ENCODE results near the gene NCDN.

Gene NCDN

DNA sequence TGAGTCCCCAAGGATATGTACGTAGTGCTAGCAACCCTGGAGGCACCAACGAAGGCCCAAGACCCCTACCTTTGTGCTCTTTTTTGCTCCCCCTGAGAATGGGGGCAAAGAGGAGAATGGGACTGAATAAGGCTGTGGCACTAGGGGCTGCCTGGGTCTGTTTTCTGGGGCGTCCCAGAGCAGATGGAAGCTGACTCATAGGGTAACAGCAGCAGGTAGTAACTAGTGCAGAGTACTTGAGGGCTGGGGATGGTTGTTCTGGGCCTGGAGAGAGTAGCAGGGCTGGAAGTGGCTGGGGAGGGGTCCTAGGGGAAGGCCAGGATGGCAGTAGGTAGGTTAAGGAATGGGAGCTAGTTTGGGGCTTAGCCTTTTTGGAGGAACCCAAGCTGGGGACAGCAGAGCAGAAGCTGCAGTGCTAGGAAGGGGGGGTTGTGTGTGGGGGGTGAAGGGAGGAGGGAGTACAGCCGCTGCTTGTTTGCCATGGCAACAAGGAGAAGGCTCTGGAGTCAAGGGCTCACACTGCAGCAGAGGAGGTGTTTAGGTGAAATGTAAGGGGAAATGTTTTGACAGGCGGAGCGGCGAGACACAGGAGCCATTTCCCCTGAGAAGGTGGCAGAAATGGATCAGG lies 1.8 kb downstream of the NCDN start:
- TF ChIP-seq, protein P1, sequence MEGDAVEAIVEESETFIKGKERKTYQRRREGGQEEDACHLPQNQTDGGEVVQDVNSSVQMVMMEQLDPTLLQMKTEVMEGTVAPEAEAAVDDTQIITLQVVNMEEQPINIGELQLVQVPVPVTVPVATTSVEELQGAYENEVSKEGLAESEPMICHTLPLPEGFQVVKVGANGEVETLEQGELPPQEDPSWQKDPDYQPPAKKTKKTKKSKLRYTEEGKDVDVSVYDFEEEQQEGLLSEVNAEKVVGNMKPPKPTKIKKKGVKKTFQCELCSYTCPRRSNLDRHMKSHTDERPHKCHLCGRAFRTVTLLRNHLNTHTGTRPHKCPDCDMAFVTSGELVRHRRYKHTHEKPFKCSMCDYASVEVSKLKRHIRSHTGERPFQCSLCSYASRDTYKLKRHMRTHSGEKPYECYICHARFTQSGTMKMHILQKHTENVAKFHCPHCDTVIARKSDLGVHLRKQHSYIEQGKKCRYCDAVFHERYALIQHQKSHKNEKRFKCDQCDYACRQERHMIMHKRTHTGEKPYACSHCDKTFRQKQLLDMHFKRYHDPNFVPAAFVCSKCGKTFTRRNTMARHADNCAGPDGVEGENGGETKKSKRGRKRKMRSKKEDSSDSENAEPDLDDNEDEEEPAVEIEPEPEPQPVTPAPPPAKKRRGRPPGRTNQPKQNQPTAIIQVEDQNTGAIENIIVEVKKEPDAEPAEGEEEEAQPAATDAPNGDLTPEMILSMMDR (IDR thresholded peaks at IDR 0.05; ENCODE audit: low read depth, low read length), result no peak
- no peak overlapping the region; the same call in 1 of the 2 replicates for H3K4me3 ChIP-seq (ENCODE audit: low read depth, low read length)

DNA sequence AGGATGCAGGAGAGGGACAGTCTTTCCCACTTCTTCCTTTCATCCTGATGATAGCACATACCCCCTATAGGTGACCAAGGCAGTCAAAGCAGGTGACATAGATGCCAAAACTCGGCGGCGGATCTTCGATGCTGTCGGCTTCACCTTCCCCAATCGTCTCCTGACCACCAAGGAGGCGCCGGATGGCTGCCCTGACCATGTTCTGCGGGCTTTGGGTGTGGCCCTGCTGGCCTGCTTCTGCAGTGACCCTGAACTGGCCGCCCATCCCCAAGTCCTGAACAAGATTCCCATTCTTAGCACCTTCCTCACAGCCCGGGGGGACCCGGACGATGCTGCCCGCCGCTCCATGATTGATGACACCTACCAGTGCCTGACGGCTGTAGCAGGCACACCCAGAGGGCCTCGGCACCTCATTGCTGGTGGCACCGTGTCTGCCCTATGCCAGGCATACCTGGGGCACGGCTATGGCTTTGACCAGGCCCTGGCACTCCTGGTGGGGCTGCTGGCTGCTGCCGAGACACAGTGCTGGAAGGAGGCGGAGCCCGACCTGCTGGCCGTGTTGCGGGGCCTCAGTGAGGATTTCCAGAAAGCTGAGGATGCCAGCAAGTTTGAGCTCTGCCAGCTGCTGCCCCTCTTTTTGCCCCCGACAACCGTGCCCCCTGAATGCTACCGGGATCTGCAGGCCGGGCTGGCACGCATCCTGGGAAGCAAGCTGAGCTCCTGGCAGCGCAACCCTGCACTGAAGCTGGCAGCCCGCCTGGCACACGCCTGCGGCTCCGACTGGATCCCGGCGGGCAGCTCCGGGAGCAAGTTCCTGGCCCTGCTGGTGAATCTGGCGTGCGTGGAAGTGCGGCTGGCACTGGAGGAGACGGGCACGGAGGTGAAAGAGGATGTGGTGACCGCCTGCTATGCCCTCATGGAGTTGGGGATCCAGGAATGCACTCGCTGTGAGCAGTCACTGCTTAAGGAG lies 2.9 kb downstream of the NCDN start:
- TF ChIP-seq, protein P1 (IDR thresholded peaks at IDR 0.05; ENCODE audit: low read depth, low read length), result no peak
- no peak overlapping the region for H3K4me3 ChIP-seq (ENCODE audit: low read depth, low read length)

DNA sequence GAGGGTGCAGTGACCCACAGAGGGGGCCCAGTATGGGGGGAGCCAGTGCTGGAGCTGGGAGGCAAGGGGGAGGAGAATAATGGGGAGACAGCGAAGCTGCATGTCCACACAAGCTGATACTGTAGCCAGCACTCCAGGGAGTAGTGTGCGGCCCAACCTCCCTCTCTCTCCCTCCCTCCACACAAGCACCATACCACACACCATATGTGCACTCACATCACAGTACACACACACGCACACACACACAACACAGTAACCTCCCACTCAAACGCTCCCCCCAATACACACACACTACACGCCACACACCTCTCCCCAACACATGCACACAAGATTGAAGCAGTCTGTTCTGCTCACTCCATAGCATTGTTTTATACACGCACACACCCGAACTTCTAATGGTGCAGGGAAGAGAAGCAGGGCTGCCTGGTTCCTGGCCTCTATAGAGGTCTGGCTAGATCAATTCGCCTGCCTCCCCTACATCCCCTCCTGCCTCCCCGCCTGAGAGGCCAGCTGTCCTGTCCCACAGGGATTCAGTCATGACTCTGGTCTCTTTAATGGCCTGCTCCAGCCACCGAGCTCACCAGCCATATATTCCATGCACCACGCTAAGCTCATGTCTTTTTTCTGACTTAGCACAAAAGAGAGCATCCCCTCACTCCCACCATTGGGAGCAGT lies 3.8 kb downstream of the NCDN start:
- TF ChIP-seq, protein P1 (IDR thresholded peaks at IDR 0.05; ENCODE audit: low read depth, low read length), result no peak
- no peak overlapping the region for H3K4me3 ChIP-seq (ENCODE audit: low read depth, low read length)

DNA sequence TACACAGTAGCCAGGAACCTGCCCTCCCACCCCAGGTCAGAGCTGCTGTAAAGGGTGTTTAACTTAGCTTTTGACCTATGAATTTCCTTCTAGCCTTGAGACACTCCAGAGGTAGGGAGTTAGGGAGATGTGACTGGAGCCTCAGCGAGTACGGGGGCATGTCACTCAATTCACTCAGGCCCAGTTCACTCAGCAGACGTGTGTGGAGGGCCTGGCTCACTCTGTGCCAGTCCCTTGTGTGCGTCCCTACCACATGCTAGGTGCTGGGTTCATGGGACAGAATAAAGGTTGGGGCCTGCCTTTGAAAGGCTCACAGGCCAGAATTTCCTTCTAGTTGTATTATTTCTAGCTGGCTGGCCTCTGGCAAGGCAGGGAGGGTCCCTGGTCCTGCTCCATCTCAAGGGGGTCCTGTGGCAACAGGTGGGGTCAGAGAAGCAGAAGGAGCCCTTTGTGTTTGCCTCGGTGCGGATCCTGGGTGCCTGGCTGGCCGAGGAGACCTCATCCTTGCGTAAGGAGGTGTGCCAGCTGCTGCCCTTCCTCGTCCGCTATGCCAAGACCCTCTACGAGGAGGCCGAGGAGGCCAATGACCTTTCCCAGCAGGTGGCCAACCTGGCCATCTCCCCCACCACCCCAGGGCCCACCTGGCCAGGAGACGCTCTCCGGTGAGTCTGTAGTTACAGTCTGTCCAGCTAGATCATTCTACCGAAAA lies 4.5 kb downstream of the NCDN start:
- TF ChIP-seq, protein P1 (IDR thresholded peaks at IDR 0.05; ENCODE audit: low read depth, low read length), result no peak
- no peak overlapping the region for H3K4me3 ChIP-seq (ENCODE audit: low read depth, low read length)

DNA sequence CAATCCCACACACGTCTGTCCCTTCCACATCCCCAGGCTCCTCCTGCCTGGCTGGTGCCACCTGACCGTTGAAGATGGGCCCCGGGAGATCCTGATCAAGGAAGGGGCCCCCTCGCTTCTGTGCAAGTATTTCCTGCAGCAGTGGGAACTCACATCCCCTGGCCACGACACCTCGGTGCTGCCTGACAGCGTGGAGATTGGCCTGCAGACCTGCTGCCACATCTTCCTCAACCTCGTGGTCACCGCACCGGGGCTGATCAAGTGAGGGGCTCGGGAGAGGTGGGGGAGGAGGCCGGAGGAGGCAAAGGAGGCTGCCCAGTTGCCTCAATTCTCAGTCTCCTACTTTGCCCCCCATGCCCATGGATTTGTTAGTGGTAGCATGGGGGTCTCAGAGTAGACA lies 5.6 kb downstream of the NCDN start:
- TF ChIP-seq, protein P1 (IDR thresholded peaks at IDR 0.05; ENCODE audit: low read depth, low read length), result no peak
- no peak overlapping the region for H3K4me3 ChIP-seq (ENCODE audit: low read depth, low read length)

DNA sequence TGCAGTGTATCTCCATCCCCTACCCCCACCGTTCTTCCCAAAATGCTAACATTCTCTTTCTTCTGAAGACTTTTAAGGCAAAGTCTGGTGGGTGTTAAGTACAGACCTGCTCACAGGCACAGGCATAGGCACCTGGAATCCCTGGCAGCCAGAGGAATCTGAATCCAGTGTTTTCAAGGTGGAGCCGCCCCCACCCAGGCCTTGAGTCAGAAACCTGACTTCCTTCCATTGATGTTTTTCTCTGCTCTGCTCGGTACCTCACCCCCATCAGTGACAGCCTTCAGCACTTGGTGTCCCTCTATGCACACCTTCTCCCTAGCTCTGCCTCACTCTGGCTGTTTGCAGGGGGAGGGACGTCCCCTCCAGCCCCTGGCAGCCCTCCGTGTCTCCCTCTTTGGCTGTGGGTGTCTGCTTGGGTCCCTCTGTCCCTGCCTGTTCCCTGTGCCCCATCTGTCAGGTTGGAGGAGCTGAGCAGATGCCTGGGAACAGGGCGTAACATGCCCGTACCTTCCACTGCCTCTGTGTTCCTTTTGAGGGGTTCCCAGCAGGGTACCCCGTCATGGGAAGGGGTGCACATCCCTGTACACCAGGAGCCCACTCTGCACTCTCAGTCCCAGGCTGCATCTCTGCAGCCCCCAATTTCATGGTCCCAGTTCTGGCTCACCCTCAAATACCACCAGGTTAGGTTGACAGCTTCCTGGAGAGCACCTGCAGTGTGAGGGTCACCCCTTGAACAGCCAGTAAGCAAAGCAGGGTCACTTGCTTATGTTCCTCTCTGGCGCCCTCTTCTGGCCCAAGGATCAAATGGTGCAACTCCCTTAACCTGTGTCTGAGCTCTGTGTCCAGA lies 6.7 kb downstream of the NCDN start:
- no peak overlapping the region for H3K4me3 ChIP-seq (ENCODE audit: low read depth, low read length)
- TF ChIP-seq, protein P1 (IDR thresholded peaks at IDR 0.05; ENCODE audit: low read depth, low read length), result peak; percentile 73
